ENCODE data around the gene MRPL47.

MRPL47 gene

DNA sequence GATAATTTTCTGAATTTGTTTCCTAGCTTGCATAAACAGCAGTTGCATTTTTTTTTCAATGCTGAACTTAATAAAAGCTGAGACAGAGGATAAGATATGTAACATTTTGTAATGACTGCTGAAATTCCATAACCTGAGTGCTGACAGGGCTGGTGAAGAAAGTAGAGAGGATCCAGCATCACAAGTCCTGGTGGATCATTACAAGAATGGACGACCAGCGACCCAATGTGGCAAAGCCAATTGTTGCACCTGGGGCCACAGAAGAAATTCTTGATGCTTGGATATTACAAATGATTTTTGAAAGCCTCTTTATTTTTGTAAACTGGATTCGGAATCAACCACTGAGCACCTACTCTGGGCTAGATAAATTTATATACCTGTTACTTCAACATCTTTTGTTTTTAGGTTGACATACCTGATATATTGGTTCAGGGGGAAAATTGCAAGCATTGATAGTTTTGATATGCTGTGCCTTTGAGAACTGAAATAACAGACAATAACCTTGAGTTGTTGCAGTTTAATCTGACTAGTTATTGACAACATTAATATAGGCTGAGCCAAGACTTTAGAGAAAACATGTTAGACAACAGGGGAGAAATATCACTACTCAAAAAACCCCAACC lies 45.6 kb downstream of the MRPL47 start:
- no peak overlapping the region for H3K27ac ChIP-seq
- H3K9me3 ChIP-seq (ENCODE audit: severe bottlenecking) = no peaks in the 10 kb centered on the region
- H3K4me3 ChIP-seq (ENCODE audit: low read depth, low read length) = no peak overlapping the region
- H3K27me3 ChIP-seq (ENCODE audit: insufficient read depth, low read depth, severe bottlenecking) = no peaks in the 10 kb centered on the region
- TF ChIP-seq, protein P1, sequence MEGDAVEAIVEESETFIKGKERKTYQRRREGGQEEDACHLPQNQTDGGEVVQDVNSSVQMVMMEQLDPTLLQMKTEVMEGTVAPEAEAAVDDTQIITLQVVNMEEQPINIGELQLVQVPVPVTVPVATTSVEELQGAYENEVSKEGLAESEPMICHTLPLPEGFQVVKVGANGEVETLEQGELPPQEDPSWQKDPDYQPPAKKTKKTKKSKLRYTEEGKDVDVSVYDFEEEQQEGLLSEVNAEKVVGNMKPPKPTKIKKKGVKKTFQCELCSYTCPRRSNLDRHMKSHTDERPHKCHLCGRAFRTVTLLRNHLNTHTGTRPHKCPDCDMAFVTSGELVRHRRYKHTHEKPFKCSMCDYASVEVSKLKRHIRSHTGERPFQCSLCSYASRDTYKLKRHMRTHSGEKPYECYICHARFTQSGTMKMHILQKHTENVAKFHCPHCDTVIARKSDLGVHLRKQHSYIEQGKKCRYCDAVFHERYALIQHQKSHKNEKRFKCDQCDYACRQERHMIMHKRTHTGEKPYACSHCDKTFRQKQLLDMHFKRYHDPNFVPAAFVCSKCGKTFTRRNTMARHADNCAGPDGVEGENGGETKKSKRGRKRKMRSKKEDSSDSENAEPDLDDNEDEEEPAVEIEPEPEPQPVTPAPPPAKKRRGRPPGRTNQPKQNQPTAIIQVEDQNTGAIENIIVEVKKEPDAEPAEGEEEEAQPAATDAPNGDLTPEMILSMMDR (IDR thresholded peaks at IDR 0.05; ENCODE audit: low read depth, low read length) = peak; percentile 75
- peak; percentile 66 for DNase-seq
- no peaks in the 10 kb centered on the region for H3K36me3 ChIP-seq

DNA sequence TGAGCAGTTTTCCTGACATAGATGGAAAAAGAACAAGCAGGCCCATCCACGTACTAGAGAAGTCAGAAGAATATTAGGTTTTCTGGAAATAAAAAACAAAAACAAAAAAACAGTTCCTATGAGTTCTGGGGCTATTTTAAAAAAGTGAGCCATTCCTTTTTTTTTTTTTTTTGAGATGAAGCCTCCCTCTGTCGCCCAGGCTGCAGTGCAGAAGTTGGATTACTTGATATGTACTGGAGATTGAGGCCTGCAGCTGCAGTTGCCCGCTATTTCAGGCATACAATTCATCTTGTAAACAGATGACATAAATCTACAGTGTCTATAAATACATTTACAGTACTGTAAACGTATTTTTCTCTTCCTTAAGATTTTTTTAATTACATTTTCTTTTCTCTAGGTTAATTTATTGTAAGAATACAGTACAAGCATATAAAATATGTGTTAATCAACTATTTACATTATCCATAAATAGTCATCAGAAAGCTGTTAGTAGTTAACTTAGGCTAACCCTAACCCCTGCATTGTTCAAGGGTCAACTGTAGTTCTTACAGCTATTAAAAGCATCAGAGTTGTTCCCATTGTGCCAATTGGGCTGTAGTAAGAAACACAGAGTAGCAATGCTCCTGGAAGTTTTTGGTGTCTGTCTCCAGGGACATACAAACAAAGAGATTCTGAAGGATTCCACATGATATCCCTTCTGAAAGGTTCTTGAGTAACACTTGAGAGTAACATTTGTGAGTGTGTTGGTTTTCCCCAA lies 52.9 kb downstream of the MRPL47 start:
- H3K4me3 ChIP-seq (ENCODE audit: low read depth, low read length) = no peak overlapping the region
- H3K36me3 ChIP-seq = no peaks in the 10 kb centered on the region
- no peaks in the 10 kb centered on the region for H3K9me3 ChIP-seq (ENCODE audit: severe bottlenecking)
- H3K27me3 ChIP-seq (ENCODE audit: insufficient read depth, low read depth, severe bottlenecking) = no peaks in the 10 kb centered on the region
- no peak for DNase-seq
- TF ChIP-seq, protein P1 (IDR thresholded peaks at IDR 0.05; ENCODE audit: low read depth, low read length) = no peak
- no peak overlapping the region for H3K27ac ChIP-seq

GRCh38 chr3:179546814-179547241 lies 57.6 kb downstream of the MRPL47 start:
- Histone ChIP-seq H3K27ac (no peak overlapping the region), H3K9me3 (ENCODE audit: severe bottlenecking) (no peaks in the 10 kb centered on the region), H3K4me3 (ENCODE audit: low read depth, low read length) (no peak overlapping the region), H3K27me3 (ENCODE audit: insufficient read depth, low read depth, severe bottlenecking) (no peaks in the 10 kb centered on the region), H3K36me3 (no peaks in the 10 kb centered on the region)
- TF ChIP-seq, protein P1 (IDR thresholded peaks at IDR 0.05; ENCODE audit: low read depth, low read length) = no peak
- no peak for DNase-seq

DNA sequence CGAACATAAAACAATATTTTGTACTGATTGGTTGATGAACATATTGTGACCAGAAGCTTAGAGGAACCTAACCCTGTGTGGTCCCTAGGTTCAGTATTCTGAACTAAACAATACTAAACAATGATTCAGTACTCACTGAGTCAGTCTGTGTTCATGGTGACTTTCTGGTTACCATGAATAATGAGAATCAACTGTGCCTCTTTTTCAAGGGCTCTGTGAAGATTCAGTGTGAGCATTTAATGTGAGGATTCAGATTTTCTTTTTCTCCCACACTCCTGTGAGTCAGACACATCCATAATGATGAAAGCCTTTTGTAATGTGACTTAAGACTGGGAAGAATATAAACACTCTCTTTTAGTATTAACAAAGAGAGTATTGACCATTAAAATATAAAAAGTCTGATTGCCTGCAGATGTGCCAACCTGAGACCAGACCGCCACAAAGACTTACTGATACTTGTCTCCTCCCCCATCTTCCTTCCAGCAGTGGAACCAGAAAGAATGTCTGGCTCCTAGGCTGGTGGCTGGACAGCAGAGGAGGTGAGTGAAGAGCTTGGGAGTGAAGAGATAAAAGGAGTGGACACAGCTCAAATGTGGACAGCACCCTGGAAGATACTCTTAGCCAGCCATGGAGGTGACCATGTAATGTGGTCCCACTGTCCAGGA lies 59.3 kb downstream of the MRPL47 start:
- Histone ChIP-seq H3K36me3 (no peaks in the 10 kb centered on the region), H3K27me3 (ENCODE audit: insufficient read depth, low read depth, severe bottlenecking) (no peaks in the 10 kb centered on the region), H3K4me3 (ENCODE audit: low read depth, low read length) (no peak overlapping the region), H3K9me3 (ENCODE audit: severe bottlenecking) (no peaks in the 10 kb centered on the region), H3K27ac (no peak overlapping the region)
- TF ChIP-seq, protein P1 (IDR thresholded peaks at IDR 0.05; ENCODE audit: low read depth, low read length) = no peak
- no peak for DNase-seq

DNA sequence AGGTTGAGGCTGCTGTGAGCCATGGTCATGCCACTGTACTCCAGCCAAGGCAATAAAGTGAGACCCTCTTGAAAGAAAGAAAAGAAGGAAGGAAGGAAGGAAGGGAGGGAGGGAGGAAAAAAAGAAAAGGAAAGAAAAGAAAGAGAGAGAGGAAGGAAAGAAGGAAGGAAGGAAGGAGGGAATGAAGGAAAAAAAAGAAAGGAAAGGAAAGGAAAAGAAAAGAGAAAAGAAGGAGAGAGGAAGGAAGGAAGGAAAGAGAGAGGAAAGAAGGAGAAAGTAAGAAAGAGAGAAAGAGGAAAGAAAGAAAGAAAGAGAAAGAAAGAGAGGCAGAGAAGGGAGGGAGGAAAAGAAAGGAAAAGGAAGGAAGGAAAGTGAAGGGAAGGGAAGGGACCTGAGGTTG lies 62.1 kb downstream of the MRPL47 start:
- no peak for DNase-seq
- no peak overlapping the region for H3K4me3 ChIP-seq (ENCODE audit: low read depth, low read length)
- H3K36me3 ChIP-seq = no peaks in the 10 kb centered on the region
- TF ChIP-seq, protein P1 (IDR thresholded peaks at IDR 0.05; ENCODE audit: low read depth, low read length) = no peak
- no peaks in the 10 kb centered on the region for H3K9me3 ChIP-seq (ENCODE audit: severe bottlenecking)
- H3K27ac ChIP-seq = no peak overlapping the region
- no peaks in the 10 kb centered on the region for H3K27me3 ChIP-seq (ENCODE audit: insufficient read depth, low read depth, severe bottlenecking)

Data from WERI-Rb-1 (cell line).